Upper lobe of right lung (tissue), 1 donor: ENCODE data around the gene DNAH8. TPM values are rescaled to one million over a fixed set of nuclear protein-coding genes. Genes with fewer than 3 reads are reported as not detected.

Experiments used
- ATAC-seq: fragments of 200-7000 bp; cut with Tn5 transposase; one replicate; pipeline ENCODE4 v1.9.1; 2020; ENCODE audit warnings: mild to moderate bottlenecking, moderate library complexity
- DNase-seq: peaks from one replicate; pipeline ENCODE4 v3.0.0-alpha.2; 2020
- H3K27ac ChIP-seq: fragments of 200-600 bp; one replicate; pipeline ENCODE4 v1.8.0; 2022
- H3K27me3 ChIP-seq: fragments of 200-600 bp; one replicate; pipeline ENCODE4 v1.8.0; 2022; ENCODE audit warnings: mild to moderate bottlenecking
- H3K36me3 ChIP-seq: fragments of 200-600 bp; one replicate; pipeline ENCODE4 v1.8.0; 2022
- H3K4me1 ChIP-seq: fragments of 200-600 bp; one replicate; pipeline ENCODE4 v1.8.0; 2022
- H3K4me3 ChIP-seq: fragments of 200-600 bp; one replicate; pipeline ENCODE4 v1.8.0; 2022; ENCODE audit warnings: mild to moderate bottlenecking
- H3K9me3 ChIP-seq: fragments of 200-600 bp; one replicate; pipeline ENCODE4 v1.8.0; 2022
- CTCF ChIP-seq: fragments of 200-600 bp; IDR thresholded peaks from one replicate; pipeline ENCODE4 v1.8.0; 2022; ENCODE audit warnings: antibody characterized with exemption
- intact Hi-C: fragments of 100-400 bp; cut with DNase I; formaldehyde crosslinking; loops from one replicate; pipeline ENCODE4 v1.11.0; 2022
- total RNA-seq: library from RNA; stranded (reverse); fragmentation: NEBNext Ultra II Directional; extraction: Animal tissue kit (Norgen Biotek cat#: 25700); gene quantifications from one replicate; pipeline ENCODE4 v1.2.1, GENCODE V29; 2021
- donor health status: DM: no; HTN: yes; CAD: no; lungs with severe emphysema.

Gene DNAH8
- total RNA-seq, 1 donor from 2014 or later, result 0.17 TPM

- intact Hi-C loops, result no loop called here
- H3K27me3 ChIP-seq, result no peaks in the 10 kb centered on the region
- no peak for TF ChIP-seq CTCF
Observed at GRCh38 chr6:39059496-39060310, 344.6 kb downstream of the DNAH8 start.

GRCh38 chr6:39060467-39061160, 345.5 kb downstream of the DNAH8 start:
- ATAC-seq, result no peak
- no peak overlapping the region for H3K27ac ChIP-seq
- intact Hi-C loops, result no loop called here
- no peak for DNase-seq
- no peaks in the 10 kb centered on the region for H3K27me3 ChIP-seq
- H3K4me1 ChIP-seq, result no peaks in the 10 kb centered on the region
- H3K9me3 ChIP-seq, result no peaks in the 10 kb centered on the region
- TF ChIP-seq CTCF, result no peak
- H3K36me3 ChIP-seq, result no peaks in the 10 kb centered on the region
- no peak overlapping the region for H3K4me3 ChIP-seq

More at GRCh38 chr6:39059496-39060310, 344.6 kb downstream of the DNAH8 start:
- Histone ChIP-seq H3K4me1 (no peaks in the 10 kb centered on the region), H3K27ac (no peak overlapping the region), H3K4me3 (no peak overlapping the region), H3K36me3 (no peaks in the 10 kb centered on the region), H3K9me3 (no peaks in the 10 kb centered on the region)
- DNase-seq, result no peak
- no peak for ATAC-seq

GRCh38 chr6:39061182-39061581, 346.1 kb downstream of the DNAH8 start:
- intact Hi-C loops, result no loop called here

GRCh38 chr6:39061588-39061987, 346.5 kb downstream of the DNAH8 start:
- Histone ChIP-seq H3K27ac (no peak overlapping the region), H3K27me3 (no peaks in the 10 kb centered on the region), H3K4me1 (no peaks in the 10 kb centered on the region), H3K36me3 (no peaks in the 10 kb centered on the region), H3K4me3 (no peak overlapping the region), H3K9me3 (no peaks in the 10 kb centered on the region)
- no peak for DNase-seq
- TF ChIP-seq CTCF, result no peak
- intact Hi-C loops, result no loop called here
- no peak for ATAC-seq

More at GRCh38 chr6:39061182-39061581, 346.1 kb downstream of the DNAH8 start:
- ATAC-seq, result peak; percentile 41
- H3K9me3 ChIP-seq, result no peaks in the 10 kb centered on the region
- TF ChIP-seq CTCF, result no peak
- H3K4me3 ChIP-seq, result no peak overlapping the region
- H3K27ac ChIP-seq, result no peak overlapping the region
- no peaks in the 10 kb centered on the region for H3K27me3 ChIP-seq
- no peaks in the 10 kb centered on the region for H3K36me3 ChIP-seq
- DNase-seq, result no peak
- H3K4me1 ChIP-seq, result no peaks in the 10 kb centered on the region

GRCh38 chr6:39062014-39062740, 347.1 kb downstream of the DNAH8 start:
- no peaks in the 10 kb centered on the region for H3K36me3 ChIP-seq
- H3K4me1 ChIP-seq, result no peaks in the 10 kb centered on the region
- no peaks in the 10 kb centered on the region for H3K27me3 ChIP-seq
- no peak overlapping the region for H3K27ac ChIP-seq
- DNase-seq, result no peak
- intact Hi-C loops, result no loop called here
- ATAC-seq, result no peak
- H3K4me3 ChIP-seq, result no peak overlapping the region
- TF ChIP-seq CTCF, result no peak
- H3K9me3 ChIP-seq, result no peaks in the 10 kb centered on the region
